ENCODE data around the gene EEF2K. TPM values are rescaled to one million over a fixed set of nuclear protein-coding genes. Genes with fewer than 3 reads are reported as not detected.

Gene EEF2K
- total RNA-seq, 2 donors from 2014 or later, result 32.0 to 34.0 TPM

DNA sequence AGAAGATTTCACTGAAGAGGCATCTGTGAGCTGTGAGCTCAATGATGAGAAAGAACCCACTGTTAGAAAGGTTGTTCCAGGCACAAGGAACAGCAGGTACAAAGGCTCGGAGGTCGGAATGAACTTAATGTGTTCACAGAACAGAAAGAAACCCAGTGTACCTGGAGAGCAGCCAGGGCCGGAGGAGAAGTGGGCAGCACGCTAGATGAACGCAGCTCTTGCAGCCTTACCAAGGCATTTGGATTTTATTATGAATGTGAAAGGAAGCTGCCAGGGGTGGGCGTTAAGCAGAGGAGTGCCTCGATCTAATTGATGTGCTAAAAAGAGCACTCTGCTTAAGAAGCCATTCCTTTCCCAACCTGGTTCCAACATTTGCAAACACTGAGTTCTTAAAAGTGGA lies 19.0 kb downstream of the EEF2K start:
- intact Hi-C loops (cut with DNase I), result no loop called here
- ATAC-seq, result no peak
- DNase-seq, result no peak

DNA sequence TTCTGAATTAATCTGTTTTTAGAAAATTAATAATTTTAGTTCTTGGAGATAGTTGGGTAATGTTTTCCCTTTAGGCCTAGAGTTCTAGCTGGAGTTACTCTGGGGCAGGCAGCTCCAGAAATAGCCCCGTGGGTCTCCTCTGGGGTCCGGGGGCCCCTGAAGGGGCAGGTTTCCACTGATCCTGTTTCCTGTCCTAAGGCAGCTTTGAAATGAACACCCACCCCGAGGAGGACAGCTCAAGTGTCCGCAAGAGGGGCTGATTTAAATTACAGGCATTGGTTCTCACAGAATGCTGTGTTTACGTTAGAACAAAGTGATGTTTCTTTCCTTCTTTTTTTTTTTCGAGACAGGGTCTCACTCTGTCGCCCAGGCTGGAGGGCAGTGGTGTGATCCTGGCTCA lies 23.8 kb downstream of the EEF2K start:
- ATAC-seq (no peak), DNase-seq (no peak)
- intact Hi-C loops (cut with DNase I), result no loop called here

DNA sequence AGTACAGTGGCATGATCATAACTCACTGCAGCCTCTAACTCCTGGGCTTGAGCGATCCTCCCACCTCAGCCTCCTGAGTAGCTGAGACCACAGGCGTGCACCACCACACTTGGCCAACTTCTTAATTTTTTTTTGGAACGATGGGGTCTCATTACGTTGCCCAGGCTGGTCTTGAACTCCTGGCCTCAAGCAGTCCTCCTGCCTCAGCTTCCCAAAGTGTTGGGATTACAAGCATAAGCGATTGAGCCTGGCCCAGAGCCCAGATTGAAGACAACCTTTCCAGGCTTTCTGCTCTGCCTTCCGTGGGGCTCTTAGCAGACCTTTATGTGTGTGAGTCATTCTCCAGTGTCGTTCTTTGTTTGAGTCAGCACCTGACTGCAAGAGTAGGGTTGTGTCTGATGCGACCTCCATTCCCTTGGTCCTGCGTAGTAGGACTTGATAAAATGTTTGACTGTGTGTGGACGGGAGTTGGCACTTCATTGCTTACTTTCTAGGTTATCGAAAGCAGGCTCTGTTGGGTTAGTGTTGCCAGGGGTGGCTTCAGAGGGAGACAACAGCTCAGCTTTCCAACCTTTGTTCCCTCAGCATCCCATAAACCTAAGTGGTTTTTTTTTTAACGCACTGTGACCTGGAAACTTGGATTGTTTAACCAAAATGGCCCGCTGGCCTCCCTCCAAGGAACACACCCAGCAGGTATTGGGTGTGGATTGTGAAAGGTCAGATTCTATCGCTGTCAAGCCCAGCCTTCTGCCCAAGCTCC lies 26.4 kb downstream of the EEF2K start:
- intact Hi-C loops (cut with DNase I), result no loop called here
- DNase-seq (no peak), ATAC-seq (peak; percentile 18 to 75)

DNA sequence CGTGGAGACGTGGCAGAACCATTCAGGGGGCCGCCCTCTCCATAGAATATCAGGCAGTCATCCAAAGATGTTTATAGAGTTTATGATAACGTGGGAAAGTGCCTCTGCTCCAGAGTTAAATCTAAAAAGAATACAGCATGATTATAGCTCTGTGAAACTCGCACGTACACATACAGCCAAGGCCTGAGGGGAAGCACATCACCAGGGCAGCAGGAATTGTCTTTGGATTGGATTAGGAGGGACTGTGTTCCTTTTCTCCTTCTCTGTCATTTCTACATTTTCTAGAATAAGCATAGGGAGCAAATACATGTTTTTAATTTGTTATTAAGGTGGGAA lies 26.9 kb downstream of the EEF2K start:
- ATAC-seq (no peak), DNase-seq (no peak)
- intact Hi-C loops (cut with DNase I), result no loop called here

DNA sequence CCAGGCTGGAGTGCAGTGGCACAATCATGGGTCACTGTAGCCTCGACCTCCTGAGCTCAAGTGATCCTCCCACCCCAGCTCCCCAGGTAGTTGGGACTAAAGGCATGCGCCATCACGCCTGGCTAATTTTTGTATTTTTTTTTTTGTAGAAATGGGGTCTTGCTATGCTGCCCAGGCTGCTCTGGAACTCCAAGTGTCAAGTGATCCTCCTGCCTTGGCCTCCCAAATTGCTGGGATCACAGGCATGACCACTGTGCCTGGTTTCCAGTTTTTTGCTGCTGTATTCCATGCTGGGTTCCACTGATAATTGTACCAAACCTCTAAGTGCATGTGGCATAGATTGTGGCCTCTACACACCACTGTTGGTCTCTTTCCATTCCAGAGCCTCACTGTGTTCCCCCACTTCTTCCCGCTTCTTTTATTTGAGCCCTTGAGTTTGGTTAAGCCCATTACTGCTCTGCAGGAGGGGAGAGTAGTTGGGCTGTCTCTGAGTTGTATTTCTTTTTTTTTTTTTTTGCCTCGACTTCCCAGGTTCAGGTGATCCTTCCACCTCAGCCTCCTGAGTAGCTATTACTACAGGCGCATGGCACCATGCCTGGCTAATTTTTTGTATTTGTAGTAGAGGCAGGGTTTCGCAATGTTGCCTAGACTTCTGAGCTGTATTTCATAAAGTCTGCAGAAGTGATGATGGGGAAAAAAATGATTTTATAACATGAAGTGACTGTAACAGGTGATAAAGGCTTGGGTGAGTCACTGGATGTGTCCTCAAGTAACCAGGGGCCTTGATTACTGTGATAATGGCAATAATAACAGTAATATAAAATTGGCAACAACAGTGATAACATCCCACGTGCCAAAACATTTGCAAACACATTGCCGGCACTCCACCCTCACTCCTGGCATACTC lies 30.0 kb downstream of the EEF2K start:
- ATAC-seq (peak; percentile 16 to 79), DNase-seq (no peak)
- intact Hi-C loops (cut with DNase I), result no loop called here

DNA sequence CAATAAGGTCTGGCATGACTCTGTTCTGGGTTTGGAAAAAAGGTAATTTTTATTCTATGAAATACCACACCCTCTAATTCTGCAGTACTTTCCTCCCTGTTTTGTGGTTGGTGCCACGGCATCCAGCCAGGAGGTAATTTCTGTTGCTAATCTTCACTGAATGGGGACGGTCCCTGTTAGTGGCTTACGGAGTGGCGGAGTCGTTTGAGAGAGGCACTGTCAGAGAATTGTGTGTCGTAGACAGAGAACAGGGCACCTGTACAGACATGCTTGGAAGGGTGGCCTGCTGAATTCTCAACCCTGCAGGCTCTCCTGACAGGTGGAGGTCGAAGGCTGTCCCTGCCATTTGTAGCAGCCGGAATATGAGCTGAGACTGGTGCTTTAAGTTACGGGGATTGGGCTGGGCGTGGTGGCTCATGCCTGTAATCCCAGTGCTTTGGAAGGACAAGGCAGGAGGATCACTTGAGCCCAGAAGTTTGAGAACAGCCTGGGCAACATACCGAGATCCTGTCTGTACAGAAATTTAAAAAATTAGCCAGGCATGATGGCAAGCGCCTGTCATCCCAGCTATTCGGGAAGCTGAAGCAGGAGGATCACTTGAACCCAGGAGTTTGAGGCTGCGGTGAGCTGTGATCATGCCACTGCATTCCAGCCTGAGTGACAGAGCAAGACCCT lies 33.2 kb downstream of the EEF2K start:
- intact Hi-C loops (cut with DNase I), result no loop called here
- no peak for ATAC-seq

DNA sequence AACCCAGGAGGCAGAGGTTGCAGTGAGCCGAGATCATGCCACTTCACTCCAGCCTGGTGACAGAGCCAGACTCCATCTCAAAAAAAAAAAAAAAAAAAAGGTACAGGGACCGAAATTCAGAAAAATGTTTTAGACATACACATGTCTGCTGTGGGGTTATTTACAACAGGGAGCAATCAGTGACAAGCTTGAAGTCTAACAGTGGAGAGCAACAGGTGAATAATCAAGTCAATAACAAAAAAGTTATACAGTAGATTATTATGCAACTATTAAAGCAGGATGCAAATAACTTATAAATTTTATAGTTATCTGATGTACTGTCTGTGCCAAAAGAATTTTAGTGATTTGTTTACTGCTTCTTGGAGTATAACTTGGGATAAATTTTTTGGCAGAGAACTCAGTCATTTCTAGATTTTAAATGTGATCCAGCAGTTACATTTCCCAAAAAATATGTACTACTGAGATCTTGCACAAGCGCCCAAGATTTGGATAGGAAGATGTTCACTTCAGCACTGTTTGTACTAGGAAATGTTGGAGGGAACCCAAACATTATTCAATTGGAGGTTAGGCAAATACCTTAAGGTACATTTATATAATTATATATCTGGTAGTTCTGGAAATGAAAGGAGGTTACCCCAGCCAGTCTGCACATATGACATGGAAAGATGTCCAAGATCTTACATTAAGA lies 34.1 kb downstream of the EEF2K start:
- intact Hi-C loops (cut with DNase I), result no loop called here
- DNase-seq (no peak), ATAC-seq (peak in 1 of 2 donors; percentile 32)

More for the DNA sequence above, 33.2 kb downstream of the EEF2K start:
- no peak for DNase-seq

DNA sequence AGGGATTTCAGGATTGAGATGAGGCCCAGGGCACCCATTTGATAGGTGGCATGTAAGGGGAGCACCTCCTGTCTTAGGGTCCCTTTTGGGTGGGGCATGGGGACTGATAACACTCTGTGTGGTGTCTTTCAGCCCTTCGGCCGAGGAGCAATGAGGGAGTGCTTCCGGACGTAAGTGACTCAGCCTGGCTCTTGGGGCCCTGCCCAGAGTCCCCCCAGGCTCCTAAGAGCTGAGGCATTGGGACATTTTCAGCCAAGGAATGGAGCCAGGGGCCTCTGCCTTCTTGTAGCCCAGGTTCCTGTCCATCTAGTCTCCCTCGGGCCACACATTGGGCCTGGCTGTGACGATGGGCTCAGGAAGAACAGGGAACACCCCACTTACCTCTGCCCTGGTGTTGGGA lies 44.4 kb downstream of the EEF2K start:
- ATAC-seq, result no peak
- intact Hi-C loops (cut with DNase I), result no loop called here
- peak; percentile 44 for DNase-seq

DNA sequence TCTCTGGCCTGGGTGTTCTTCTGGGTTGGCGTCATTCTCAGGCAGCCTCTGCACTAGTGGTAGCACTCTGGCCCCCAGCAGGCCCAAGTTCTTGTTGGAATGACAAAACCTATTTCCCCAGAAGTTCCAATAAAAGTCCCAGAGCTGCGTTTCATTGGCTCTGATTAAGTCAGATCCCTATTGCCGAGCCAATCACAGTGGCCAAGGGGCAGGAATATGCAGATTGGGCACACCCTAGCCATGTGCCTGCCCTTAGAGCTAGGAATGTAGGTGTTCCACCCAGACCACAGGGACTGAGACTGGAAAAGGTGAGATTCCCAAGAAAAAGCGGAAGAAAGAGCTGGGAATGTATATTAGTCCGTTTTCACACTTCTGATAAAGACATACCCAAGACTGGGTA lies 46.2 kb downstream of the EEF2K start:
- intact Hi-C loops (cut with DNase I), result no loop called here
- DNase-seq (no peak), ATAC-seq (no peak)

DNA sequence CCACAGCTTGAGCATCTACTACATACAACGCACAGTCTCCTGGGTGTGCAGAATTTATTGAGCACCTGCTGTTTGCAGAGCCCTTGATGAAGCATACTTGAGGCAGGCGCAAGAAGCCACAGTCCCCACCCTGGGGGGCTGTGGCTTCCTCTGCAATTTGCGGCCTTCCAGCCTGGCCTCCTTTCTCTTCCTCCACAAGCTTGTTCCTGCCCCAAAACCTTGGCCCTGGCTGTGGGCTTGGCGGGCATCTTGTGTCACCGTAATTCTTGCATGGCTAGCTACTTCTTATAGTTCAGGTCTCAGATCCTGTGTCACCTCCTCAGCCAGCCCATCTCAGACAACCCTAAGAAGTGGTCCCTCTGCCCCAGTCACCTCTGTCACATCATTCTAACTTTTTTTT lies 47.2 kb downstream of the EEF2K start:
- ATAC-seq (no peak), DNase-seq (no peak)
- intact Hi-C loops (cut with DNase I), result no loop called here

DNA sequence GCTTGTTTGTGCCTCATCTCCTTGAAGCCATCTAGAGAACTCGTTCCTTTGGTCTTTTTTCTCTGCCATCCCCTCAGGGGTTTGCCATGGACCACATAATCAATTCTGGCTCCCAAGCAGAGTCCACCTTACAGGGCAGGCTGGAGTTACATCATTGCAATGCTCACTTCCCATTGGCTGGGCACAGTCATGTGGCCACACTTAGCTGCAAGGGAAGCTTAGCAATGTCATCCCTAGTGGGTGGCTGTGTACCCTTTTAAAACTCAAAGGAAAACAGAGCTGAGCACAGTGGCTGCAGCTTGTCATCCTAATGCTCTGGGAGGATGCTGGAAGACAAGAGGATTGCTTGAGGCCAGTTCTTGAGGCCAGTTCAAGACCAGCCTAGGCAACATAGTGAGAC lies 49.3 kb downstream of the EEF2K start:
- no peak for ATAC-seq

DNA sequence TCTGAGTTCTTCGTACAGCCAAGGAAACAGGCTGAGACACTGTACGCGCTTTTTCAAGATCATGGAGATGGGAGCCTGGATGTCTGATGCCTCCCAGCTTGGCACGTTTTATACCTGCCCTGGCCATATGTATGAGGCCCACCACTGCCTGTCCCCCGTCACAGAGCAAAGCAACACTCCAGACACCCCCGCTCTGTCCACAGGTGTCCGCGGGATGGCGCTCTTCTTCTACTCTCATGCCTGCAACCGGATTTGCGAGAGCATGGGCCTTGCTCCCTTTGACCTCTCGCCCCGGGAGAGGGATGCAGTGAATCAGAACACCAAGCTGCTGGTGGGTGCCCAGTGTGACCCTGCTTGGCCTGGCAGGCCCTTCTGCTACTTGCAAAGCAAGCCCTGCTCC lies 51.4 kb downstream of the EEF2K start:
- intact Hi-C loops (cut with DNase I), result no loop called here
- DNase-seq, result no peak
- ATAC-seq, result no peak

More for the DNA sequence above, 49.3 kb downstream of the EEF2K start:
- intact Hi-C loops (cut with DNase I), result no loop called here
- DNase-seq, result no peak

DNA sequence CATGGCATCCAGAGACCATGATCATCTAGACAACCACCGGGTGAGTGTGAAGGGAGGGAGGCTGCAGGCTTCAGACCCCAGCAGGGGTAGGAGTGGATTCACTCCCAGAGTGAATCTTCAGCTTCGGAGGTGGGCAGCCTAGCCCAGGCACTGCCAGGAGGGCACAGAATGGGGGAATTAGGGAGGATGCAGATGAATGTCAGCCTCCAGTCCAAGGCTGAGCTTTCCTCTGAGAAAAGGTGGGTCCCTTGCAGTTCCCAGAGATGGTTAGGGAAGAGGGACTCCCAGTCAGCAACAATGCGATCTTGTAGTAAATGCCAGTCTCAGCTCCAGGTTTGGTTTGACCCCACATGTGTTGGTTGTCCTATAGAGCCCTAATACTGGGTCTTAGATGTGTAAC lies 54.4 kb downstream of the EEF2K start:
- no peak for ATAC-seq
- no peak for DNase-seq
- intact Hi-C loops (cut with DNase I), result no loop called here

DNA sequence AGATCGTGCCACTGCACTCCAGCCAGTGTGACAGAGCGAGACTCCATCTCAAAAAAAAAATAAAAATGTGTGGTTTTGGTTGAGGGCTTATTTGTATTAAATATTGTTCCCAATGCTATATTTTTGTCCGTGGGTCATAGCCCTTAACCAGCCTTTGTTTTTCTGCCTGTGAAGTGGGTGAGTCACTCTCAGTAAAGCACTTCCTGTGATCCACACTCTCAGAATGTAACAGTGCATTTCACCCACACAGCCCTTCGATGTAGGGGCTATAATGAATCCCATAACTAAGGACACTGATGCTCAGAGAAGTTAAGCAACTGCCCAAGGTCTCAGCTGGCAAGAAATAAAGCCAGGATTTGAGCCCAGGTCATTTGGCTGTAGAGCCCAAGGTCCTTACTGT lies 56.4 kb downstream of the EEF2K start:
- ATAC-seq (no peak), DNase-seq (no peak)
- intact Hi-C loops (cut with DNase I), result no loop called here

DNA sequence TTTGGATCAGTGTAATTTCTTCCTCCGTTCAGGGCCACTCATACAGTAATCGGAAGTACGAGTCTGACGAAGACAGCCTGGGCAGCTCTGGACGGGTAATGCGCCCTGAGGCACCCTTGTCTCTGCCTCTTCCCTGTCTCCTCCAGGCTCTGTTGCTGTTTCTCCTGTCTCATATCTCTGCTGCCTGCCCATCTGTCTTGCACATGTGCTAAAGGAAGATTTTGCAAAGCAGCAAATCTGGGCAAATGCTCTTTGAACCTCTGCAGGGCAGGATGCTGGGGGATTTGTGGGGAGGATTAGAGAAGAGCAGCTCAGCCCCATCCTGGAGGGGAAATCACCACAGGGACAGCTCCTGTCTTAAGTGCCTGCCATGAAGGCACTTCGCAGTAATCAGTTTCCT lies 58.7 kb downstream of the EEF2K start:
- no peak for DNase-seq
- intact Hi-C loops (cut with DNase I), result no loop called here
- ATAC-seq, result no peak

DNA sequence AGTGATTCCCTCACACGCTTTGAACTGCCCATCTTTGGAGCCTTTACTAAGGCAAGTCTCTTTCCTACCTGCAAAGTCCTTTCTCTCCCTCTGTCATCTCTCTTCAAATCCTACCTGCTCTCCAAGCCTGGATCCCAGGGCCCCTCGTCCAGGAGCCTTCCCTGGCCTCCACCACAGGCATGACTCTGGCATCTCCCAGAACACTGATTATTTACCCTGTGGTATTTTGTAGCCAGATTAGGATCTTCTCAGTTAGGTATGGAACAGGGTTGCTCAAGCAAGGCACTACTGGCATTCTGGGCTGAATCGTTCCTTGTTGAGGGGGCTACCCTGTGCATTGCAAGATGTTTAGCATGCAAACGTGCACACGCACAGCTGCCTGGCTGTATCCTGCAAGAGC lies 59.3 kb downstream of the EEF2K start:
- no peak for ATAC-seq
- DNase-seq, result no peak
- intact Hi-C loops (cut with DNase I), result no loop called here

DNA sequence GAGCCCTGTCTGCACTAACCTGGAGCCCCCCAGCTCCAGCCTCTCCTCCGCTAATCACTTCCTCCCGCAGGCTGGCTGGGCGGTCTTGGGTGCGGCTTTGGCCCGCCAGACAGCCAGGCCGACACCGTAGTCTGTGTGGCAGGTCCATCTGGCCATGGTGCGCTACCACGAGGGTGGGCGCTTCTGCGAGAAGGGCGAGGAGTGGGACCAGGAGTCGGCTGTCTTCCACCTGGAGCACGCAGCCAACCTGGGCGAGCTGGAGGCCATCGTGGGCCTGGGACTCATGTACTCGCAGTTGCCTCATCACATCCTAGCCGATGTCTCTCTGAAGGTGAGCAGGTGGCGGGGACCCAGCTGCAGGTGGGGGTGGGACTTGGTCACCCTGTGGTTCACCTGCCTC lies 60.5 kb downstream of the EEF2K start:
- intact Hi-C loops (cut with DNase I), result no loop called here

DNA sequence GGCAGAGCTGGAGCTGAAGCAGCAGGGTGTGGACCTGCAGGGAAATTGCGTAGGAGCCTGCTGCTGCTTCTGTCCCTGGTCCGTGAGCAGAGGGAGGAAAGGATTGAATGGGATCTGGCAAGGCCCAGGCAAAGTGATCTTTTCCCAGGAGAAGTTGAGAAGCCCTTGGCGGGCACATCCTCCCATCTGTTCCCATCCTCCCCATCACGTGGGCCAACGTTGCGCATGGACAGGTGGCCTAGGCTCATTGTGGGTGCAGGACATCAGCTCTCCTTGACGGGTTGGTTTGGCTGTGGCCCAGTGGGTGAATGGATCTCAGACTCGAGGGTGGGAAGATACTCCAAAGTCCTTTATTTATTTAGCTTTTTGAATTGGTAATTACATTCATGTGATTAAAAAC lies 61.7 kb downstream of the EEF2K start:
- intact Hi-C loops (cut with DNase I), result no loop called here
- ATAC-seq (no peak), DNase-seq (no peak)

More for the DNA sequence above, 60.5 kb downstream of the EEF2K start:
- ATAC-seq (no peak), DNase-seq (no peak)

DNA sequence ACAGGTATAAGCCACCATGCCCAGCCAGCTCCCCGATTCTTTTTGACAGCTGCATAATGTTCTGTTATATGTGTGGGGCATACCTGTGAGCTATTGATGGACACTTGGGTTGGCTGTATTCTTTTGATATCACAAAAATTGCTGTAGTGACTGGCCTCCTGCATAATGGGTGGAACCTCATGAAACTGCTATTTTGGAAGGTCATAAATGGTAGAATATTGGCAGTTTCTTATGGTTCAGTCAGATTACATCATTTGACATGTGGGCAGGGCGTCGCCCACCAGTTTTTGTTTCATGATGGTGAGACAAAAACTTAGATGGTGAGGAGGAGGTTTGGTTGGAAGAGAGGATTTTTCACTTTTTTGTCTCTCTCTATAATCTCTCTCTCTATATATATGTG lies 64.4 kb downstream of the EEF2K start:
- no peak for ATAC-seq
- no peak for DNase-seq
- intact Hi-C loops (cut with DNase I), result no loop called here

Measured in left cardiac atrium (tissue), 4 donors.